HUES64 (cell line): ENCODE data around the gene CARD19. TPM values are rescaled to one million over a fixed set of nuclear protein-coding genes. Genes with fewer than 3 reads are reported as not detected.
A peak's percentile ranks its signal among the peaks of the same experiment; 100 is the strongest.

Source experiments
- H3K27ac ChIP-seq: 2 replicates; pipeline ENCODE4 v1.7.0; 2013; ENCODE audit warnings: low read depth, low read length, inconsistent platforms
- H3K27me3 ChIP-seq: 2 replicates; pipeline ENCODE4 v1.6.1; 2013; ENCODE audit warnings: mild to moderate bottlenecking, low read length; ENCODE audit not compliant: insufficient read depth
- H3K36me3 ChIP-seq: 2 replicates; pipeline ENCODE4 v1.6.1; 2013; ENCODE audit warnings: mild to moderate bottlenecking, low read length; ENCODE audit not compliant: insufficient read depth
- H3K4me1 ChIP-seq: 2 replicates; pipeline ENCODE4 v1.6.1; 2013; ENCODE audit warnings: mild to moderate bottlenecking, low read length, moderate library complexity; ENCODE audit not compliant: insufficient read depth
- H3K4me3 ChIP-seq: 2 replicates; pipeline ENCODE4 v1.5.1; 2013; ENCODE audit warnings: mild to moderate bottlenecking, low read length, moderate library complexity
- H3K9ac ChIP-seq: 2 replicates; pipeline ENCODE4 v1.6.1; 2013; ENCODE audit warnings: mild to moderate bottlenecking, low read depth, low read length
- H3K9me3 ChIP-seq: 2 replicates; pipeline ENCODE4 v1.6.1; 2013; ENCODE audit warnings: low read depth, low read length; ENCODE audit not compliant: insufficient read depth
- WGBS: fragments of 150-250, 120-280 bp; methylation state at CpG from one replicate; pipeline ENCODE4 v1.1.7; 2013; ENCODE audit warnings: missing lambda C conversion rate; 5-methylcytosine and 5-hydroxymethylcytosine counted together
- polyA plus RNA-seq, 2 experiments: library from polyadenylated mRNA; stranded (reverse); fragments of 50-300 nt; gene quantifications; one replicate each; pipeline ENCODE4 v1.2.3, GENCODE V29; 2013

The CARD19 gene, protein sequence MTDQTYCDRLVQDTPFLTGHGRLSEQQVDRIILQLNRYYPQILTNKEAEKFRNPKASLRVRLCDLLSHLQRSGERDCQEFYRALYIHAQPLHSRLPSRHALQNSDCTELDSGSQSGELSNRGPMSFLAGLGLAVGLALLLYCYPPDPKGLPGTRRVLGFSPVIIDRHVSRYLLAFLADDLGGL
- polyA plus RNA-seq (2013, experiment 1 of 2), result 16.0 TPM
- polyA plus RNA-seq (2013, experiment 2 of 2), result 21.5 TPM

DNA sequence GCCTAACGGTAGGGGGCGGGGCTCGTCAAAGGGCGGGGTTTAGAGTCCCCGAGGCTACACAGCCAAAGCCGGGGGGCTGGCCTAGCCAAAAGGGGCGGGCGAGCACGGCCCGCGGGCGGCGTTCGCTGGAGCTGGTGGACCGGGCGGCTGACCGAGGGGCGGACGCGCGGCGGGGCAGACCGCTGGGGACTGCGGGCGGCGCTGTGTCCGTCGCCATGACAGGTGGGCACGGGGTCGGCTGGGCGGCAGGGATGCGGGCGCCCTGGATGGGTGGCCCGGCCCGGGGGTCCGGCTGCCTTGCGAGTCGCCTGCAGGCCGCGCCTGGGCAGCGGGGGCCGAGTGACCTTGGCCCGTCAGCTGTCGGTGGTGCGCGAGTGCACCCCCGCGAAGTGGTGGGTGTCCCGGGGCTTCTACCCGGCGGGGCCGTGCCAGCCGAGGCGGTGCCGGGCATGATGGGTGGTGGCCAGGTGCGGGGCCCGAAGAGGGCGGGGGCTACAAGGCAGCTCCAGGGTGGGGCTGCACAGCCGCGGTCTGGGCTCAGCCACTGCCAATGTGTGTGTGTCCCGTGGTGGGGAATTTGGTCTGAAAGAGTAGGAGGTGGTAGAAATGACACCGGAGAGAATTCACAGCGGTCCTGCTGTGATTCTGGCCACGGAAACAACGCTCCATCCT lies at the start of gene CARD19:
Gene CARD19, plus strand, starts transcription at position 87 of the 672 bp plus-strand sequence. Its CDS starts 129 bp downstream, at position 216.
- H3K4me3 ChIP-seq, result peak within 1 kb of the TSS; percentile 88
- H3K36me3 ChIP-seq, result no peaks in the 10 kb centered on the region
- 0 out of 2 replicates have a peak, but pooled peaks cover 4% of the 10 kb centered on the region for H3K4me1 ChIP-seq
- no peaks in the 10 kb centered on the region for H3K9me3 ChIP-seq
- peaks cover 9% of the 10 kb centered on the region; the same call in 1 of the 2 replicates for H3K27me3 ChIP-seq
- peak within 1 kb of the TSS; percentile 70 for H3K9ac ChIP-seq
- WGBS, result 2% methylated on average over 65 of the region's 65 CpGs
- H3K27ac ChIP-seq, result peak within 1 kb of the TSS; percentile 83

DNA sequence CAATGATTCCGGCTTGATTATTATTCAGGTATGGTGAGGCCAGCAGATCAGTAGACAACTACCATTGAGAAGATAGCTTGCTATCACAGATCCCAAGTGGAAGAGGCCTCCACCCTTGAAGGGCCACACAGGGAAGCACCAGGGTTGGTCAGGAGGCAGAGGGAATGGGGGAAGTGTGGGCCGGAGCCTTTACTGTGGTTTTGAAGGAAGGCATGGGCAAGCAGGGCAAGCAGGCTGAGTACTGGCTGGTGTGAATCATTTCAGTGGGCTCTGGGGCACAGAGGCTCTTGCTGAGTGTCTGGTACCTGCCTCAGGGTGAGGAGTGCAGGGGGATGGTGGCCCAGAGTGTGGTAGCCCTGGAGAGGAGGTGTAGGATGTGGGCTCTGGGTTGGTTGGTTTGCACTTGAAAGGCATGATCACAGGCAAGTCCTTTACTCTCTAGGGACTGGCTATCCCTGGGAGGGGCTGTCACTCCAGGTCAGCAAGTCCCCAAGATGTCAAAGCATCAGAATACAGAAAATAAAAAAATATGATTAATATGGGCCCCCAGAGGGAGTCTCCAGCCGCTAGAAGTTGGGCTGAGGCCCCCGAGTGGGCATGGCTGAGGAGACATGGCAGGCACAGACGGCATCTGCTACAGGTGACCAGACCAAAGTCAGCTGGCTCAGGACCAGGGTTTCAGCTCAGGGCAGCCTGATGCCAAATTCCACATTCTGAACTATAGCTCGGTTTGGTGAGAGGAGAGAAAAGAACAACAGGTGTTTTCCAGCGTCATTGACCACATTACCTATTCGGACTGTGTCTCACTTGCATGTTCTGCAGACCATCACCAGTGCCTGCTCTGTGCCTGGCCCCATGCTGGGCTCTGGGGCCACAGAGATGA lies 47.2 kb upstream of the CARD19 start:
- H3K9me3 ChIP-seq, result no peaks in the 10 kb centered on the region
- H3K9ac ChIP-seq, result no peak overlapping the region
- no peak overlapping the region for H3K27ac ChIP-seq
- no peak overlapping the region for H3K4me3 ChIP-seq
- no peaks in the 10 kb centered on the region for H3K27me3 ChIP-seq
- WGBS, result 90% methylated on average over 8 of the region's 8 CpGs
- peaks cover 6% of the 10 kb centered on the region; the same call in 1 of the 2 replicates for H3K4me1 ChIP-seq
- H3K36me3 ChIP-seq, result no peaks in the 10 kb centered on the region

DNA sequence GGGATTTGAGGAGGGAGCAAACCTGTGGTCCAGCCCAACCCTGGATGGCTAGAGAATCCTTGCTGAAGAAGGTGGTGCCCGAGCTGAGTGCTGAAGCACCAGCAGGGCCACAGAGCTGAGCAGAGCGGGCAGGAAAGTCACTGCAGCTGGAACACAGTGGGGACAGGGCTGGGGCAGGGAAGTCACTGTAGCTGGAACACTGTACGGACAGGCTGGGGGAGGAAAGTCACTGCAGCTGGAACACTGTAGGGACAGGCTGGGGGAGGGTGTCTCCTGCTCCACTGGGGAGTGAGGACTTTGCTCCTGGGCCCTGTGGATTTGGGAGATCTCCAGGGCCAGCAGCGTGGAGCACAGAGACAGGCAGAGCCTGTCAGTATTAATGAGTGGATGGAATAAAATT lies 46.5 kb upstream of the CARD19 start:
- Histone ChIP-seq H3K27me3 (no peaks in the 10 kb centered on the region), H3K9me3 (no peaks in the 10 kb centered on the region), H3K27ac (no peak overlapping the region), H3K4me3 (no peak overlapping the region), H3K4me1 (peaks cover 6% of the 10 kb centered on the region; the same call in 1 of the 2 replicates), H3K9ac (no peak overlapping the region), H3K36me3 (no peaks in the 10 kb centered on the region)
- 86% methylated on average over 4 of the region's 4 CpGs for WGBS

DNA sequence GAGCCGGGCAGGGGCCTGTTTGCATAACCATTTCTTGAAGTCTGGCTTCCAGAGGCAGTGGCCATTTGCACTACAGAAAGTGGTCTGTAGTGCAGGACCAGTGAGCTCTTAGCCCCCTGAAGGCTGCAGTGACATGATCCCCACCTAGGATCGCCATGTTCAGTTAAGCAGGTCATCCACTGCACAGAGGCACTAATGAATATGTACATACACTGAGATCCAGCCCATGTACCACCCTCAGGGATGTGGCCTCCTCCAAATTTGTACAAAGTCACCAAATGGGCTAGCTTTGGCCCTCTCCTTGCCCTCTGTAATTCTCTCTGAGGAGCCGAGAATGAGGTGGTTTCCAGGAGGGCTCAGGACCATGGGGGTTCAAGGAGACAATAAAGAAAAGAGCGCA lies 45.8 kb upstream of the CARD19 start:
- peaks cover 6% of the 10 kb centered on the region; the same call in 1 of the 2 replicates for H3K4me1 ChIP-seq
- H3K36me3 ChIP-seq, result no peaks in the 10 kb centered on the region
- 85% methylated on average over 4 of the region's 4 CpGs for WGBS

DNA sequence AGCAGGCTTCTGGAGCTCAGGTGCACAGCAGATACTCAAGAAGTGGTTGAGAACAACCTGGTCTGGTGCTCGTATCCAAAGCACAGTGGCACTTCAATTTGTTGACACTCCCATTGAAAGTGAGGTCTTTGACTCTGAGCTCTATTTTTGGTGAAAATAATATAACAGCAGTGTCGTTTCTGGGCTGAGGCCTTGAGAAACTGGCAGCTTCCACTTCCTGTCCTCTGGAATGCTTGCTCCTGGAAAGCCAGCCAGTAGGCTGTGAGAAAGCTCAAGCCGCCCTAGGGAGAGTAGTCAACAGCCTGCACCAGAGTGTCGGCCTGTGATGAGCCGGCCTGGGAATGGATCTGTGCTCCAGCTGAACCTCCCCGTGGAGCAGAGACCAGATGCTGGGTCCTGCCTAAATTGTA lies 44.3 kb upstream of the CARD19 start:
- Histone ChIP-seq H3K27ac (no peak overlapping the region), H3K4me3 (no peak overlapping the region), H3K4me1 (peaks cover 6% of the 10 kb centered on the region; the same call in 1 of the 2 replicates), H3K36me3 (no peaks in the 10 kb centered on the region), H3K9ac (no peak overlapping the region), H3K27me3 (no peaks in the 10 kb centered on the region), H3K9me3 (no peaks in the 10 kb centered on the region)
- WGBS, result 89% methylated on average over 6 of the region's 6 CpGs

More for the DNA sequence above, 45.8 kb upstream of the CARD19 start:
- no peaks in the 10 kb centered on the region for H3K27me3 ChIP-seq
- no peak overlapping the region for H3K9ac ChIP-seq
- no peaks in the 10 kb centered on the region for H3K9me3 ChIP-seq
- no peak overlapping the region for H3K27ac ChIP-seq
- H3K4me3 ChIP-seq, result no peak overlapping the region

DNA sequence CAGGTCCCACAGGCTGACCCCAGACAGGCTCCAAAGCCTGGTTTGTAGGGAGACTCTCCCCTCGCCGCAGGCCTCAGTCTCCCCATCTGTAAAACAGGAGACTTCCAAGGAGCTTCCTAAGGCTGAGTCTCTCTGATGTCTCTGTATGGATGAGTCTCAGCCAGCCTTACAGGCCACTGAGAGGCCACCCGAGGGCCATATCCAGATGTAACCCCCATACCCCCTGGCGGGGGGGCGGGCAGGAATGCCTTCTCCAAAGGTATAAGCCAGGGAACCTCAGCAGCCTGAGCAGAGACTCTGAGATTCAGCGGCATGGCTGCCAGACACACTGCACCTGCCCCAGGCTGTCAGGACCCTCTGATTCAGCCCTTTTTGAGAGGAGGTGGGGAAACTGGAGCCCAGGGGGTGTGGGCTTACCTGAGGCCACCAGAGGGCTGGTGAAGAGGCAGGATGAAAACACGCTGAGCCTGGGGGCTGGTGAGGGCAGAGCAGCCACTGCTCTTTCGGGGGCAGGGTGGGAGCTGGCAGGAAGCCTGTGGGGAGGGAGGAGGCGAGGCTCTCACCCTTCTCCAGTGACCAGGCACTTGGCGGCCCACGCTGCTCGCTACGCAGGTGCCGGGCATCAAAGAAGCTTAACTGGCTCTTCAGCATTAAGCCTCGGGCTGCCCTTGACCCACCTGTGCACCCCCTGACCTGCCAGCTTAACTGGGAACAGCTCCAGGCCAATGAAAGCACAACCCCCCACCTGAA lies 43.1 kb upstream of the CARD19 start:
- WGBS, result 71% methylated on average over 15 of the region's 15 CpGs

DNA sequence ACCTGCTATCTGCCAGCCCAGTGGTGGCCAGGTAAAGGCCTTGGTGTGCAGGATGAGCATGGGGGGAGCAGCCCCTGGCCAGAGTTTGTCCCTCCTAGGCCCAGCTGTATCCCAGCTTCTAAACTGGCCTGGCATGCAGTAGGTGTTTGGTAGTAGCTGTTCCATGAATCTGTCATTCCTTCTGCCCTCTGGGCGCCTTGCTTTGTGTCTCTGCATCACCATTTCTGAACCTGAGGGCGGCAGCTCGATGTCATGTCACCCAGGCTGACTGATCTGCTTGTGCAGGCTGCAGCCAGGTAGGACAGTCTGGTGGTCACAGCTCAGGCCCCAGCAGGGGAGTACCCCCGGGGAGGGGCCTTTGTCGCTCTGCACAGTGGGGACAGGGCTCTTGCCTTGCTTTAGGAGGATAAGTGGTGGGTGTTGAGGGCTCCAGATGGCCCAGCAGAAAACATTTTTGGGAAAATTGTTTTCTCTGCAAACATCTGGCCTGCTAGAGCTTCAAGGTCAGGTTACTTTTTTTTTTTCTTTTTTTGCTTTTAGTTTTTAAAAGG lies 42.2 kb upstream of the CARD19 start:
- no peak overlapping the region for H3K9ac ChIP-seq
- 78% methylated on average over 5 of the region's 5 CpGs for WGBS
- H3K4me1 ChIP-seq, result peaks cover 10% of the 10 kb centered on the region

More for the DNA sequence above, 43.1 kb upstream of the CARD19 start:
- Histone ChIP-seq H3K9me3 (no peaks in the 10 kb centered on the region), H3K36me3 (no peaks in the 10 kb centered on the region), H3K27me3 (no peaks in the 10 kb centered on the region), H3K9ac (no peak overlapping the region), H3K4me1 (peaks cover 10% of the 10 kb centered on the region), H3K4me3 (no peak overlapping the region), H3K27ac (no peak overlapping the region)

DNA sequence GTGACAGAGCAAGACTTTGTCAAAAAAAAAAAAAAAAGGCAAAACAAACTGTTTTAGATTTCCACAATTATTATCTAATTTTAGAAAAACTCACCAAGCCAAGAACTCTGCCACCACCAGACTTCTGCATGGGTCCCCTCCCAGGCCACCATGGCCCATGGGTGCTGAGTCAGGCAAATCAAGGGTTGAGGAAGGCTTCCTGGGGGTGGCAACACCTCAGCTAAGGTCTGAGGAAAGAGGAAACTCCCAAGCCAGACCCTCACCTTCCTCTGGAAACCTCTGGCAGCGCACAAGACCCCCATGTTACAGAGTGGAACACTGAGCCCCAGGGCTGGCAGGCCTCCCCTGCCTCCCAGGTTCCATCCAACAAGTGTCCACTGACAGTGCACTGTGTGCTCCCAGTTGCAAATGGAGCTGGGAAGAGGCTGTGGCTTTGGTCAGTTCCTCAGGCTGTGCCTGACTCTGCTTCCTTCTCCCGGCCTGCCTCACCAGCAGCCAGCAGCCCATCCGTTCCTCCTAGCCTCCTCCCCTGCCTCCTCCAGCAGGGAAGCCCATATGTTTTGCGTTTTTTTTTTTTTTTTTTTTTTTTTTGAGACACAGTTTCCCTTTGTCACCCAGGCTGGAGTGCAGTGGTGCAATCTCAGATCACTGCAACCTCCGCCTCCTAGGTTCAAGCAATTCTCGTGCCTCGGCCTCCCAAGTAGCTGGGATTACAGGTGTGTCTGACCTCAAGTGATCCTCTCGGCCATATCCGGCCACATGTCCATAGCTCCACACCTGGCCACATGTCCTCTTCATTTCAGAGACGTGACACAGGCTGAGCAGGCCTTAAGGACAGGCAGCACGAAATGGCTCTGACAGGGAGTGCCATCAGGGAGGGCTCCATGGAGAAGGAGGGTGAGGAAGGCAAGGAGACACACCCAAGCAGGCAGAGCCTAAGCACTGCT lies 41.0 kb upstream of the CARD19 start:
- 89% methylated on average over 11 of the region's 11 CpGs for WGBS
- Histone ChIP-seq H3K27me3 (peaks cover 14% of the 10 kb centered on the region), H3K36me3 (no peaks in the 10 kb centered on the region), H3K9me3 (no peaks in the 10 kb centered on the region), H3K9ac (no peak overlapping the region), H3K4me3 (no peak overlapping the region), H3K4me1 (peaks cover 10% of the 10 kb centered on the region), H3K27ac (no peak overlapping the region)

More for the DNA sequence above, 42.2 kb upstream of the CARD19 start:
- Histone ChIP-seq H3K27me3 (peaks cover 3% of the 10 kb centered on the region; the same call in 1 of the 2 replicates), H3K36me3 (no peaks in the 10 kb centered on the region), H3K4me3 (no peak overlapping the region), H3K27ac (no peak overlapping the region), H3K9me3 (no peaks in the 10 kb centered on the region)

DNA sequence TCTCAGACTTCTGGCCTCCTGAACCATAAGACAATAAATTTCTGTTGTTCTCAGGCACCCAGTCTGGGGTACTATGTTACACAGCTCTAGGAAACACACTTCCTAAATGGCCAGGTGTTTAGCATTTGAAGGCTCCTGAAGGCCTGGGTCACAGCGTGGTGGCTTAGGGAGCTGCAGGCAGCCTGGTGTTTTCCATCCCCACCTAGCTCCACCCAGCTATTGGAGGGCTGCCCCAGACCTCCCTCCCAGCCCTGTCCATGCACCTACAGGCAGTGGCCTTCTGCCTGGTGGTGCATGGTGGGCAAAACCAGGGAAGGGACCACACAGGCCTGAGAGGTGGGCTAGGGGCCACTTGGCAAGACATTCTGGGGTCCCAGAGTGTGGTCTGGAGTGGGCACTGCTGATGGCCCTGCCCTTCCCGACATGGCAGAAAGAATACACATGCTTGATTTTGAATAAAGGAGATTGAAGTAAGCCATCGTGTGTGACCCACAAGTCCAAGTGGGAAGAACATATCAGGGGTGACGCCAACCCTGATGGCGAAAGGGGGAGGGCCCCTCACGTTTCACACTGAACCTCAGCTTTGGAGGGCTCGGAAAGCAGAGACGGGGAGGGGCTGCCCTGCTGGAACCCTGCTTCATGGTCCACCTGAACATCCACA lies 38.8 kb upstream of the CARD19 start:
- no peaks in the 10 kb centered on the region for H3K9me3 ChIP-seq
- no peak overlapping the region for H3K27ac ChIP-seq
- H3K9ac ChIP-seq, result no peak overlapping the region
- no peaks in the 10 kb centered on the region for H3K36me3 ChIP-seq
- 83% methylated on average over 8 of the region's 8 CpGs for WGBS
- peaks cover 17% of the 10 kb centered on the region for H3K27me3 ChIP-seq
- peaks cover 10% of the 10 kb centered on the region for H3K4me1 ChIP-seq
- H3K4me3 ChIP-seq, result no peak overlapping the region
